Measurements from ENCODE around the gene BMP8B.
"Not testable (repeated sequence)": the region's sequence is repeated elsewhere in the genome, so short reads cannot be mapped to it uniquely, and the experiment has no call there.

The BMP8B gene

GRCh38 chr1:39808784-39809517 lies 20.3 kb upstream of the BMP8B start:
- no peak for DNase-seq

GRCh38 chr1:39805385-39805784 lies 16.7 kb upstream of the BMP8B start:
- no peak for DNase-seq

- no peak for DNase-seq
These were observed 14.0 kb upstream of the BMP8B start for GRCh38 chr1:39802496-39803260.

GRCh38 chr1:39800471-39800835 lies 11.8 kb upstream of the BMP8B start:
- no peak for DNase-seq

- DNase-seq: peak; percentile 72
These were observed 11.3 kb upstream of the BMP8B start for GRCh38 chr1:39799770-39800470.

GRCh38 chr1:39798859-39799769 lies 10.4 kb upstream of the BMP8B start:
- DNase-seq: peak; percentile 86

- no peak for DNase-seq
These were observed 7.0 kb upstream of the BMP8B start for GRCh38 chr1:39795651-39796050.

- no peak for DNase-seq
These were observed 3.2 kb upstream of the BMP8B start for GRCh38 chr1:39791838-39792237.

GRCh38 chr1:39789571-39790110 lies 976 bp upstream of the BMP8B start:
- no peak for DNase-seq

- no peak for DNase-seq
These were observed 273 bp downstream of the BMP8B start for GRCh38 chr1:39788426-39788757.

- DNase-seq: not testable (repeated sequence)
These were observed 701 bp downstream of the BMP8B start for GRCh38 chr1:39787964-39788363.

- no peak for DNase-seq
These were observed 1.2 kb downstream of the BMP8B start for GRCh38 chr1:39787468-39787867.

- not testable (repeated sequence) for DNase-seq
These were observed 1.6 kb downstream of the BMP8B start for GRCh38 chr1:39787108-39787375.

- not testable (repeated sequence) for DNase-seq
These were observed 2.2 kb downstream of the BMP8B start for GRCh38 chr1:39786303-39787107.

GRCh38 chr1:39782685-39783084 lies 6.0 kb downstream of the BMP8B start:
- not testable (repeated sequence) for DNase-seq

GRCh38 chr1:39782103-39782502 lies 6.6 kb downstream of the BMP8B start:
- no peak for DNase-seq

- DNase-seq: no peak
These were observed 7.3 kb downstream of the BMP8B start for GRCh38 chr1:39781349-39781715.

- DNase-seq: no peak
These were observed 8.8 kb downstream of the BMP8B start for GRCh38 chr1:39779821-39780220.

- DNase-seq: no peak
These were observed 9.5 kb downstream of the BMP8B start for GRCh38 chr1:39779137-39779536.

GRCh38 chr1:39778463-39779099 lies 10.1 kb downstream of the BMP8B start:
- DNase-seq: not testable (repeated sequence)

- DNase-seq: not testable (repeated sequence)
These were observed 10.8 kb downstream of the BMP8B start for GRCh38 chr1:39777896-39778295.
